HepG2 (cell line): ENCODE results near the gene ANG. TPM values are rescaled to one million over a fixed set of nuclear protein-coding genes. Genes with fewer than 3 reads are reported as not detected.

Experiments used
- ESRRA ChIP-seq: sonication (generic); formaldehyde crosslinking; IDR thresholded peaks from 2 replicates; pipeline ENCODE4 v1.5.1; 2020; ENCODE audit warnings: mild to moderate bottlenecking, low read depth, missing genetic modification reagents
- GRHL1 ChIP-seq: sonication (generic); formaldehyde crosslinking; conservative IDR thresholded peaks from 2 replicates; pipeline ENCODE4 v1.8.0; 2022; ENCODE audit warnings: missing genetic modification reagents
- GTF2F1 ChIP-seq: fragments of 150-350 bp; IDR thresholded peaks from 2 replicates; pipeline ENCODE4 v1.6.1; 2014; ENCODE audit warnings: low read length
- HOXA3 ChIP-seq: sonication (generic); formaldehyde crosslinking; IDR thresholded peaks from 2 replicates; pipeline ENCODE4 v1.5.0; 2020; ENCODE audit warnings: missing genetic modification reagents
- IRF2 ChIP-seq: IDR thresholded peaks from 2 replicates; pipeline ENCODE4 v1.6.1; 2018; ENCODE audit warnings: missing genetic modification reagents, missing compliant biosample characterization
- MTA1 ChIP-seq: sonication (generic); formaldehyde crosslinking; IDR thresholded peaks from 2 replicates; pipeline ENCODE4 v1.4.0; 2020; ENCODE audit warnings: missing genetic modification reagents, mild to moderate bottlenecking, borderline replicate concordance
- MYNN ChIP-seq: sonication (generic); formaldehyde crosslinking; IDR thresholded peaks from 2 replicates; pipeline ENCODE4 v1.4.0; 2020; ENCODE audit warnings: mild to moderate bottlenecking, low read depth, missing genetic modification reagents
- NFYB ChIP-seq: sonication (generic); formaldehyde crosslinking; IDR thresholded peaks from 2 replicates; pipeline ENCODE4 v1.4.0; 2020; ENCODE audit warnings: missing genetic modification reagents
- SIX1 ChIP-seq: sonication (generic); formaldehyde crosslinking; IDR thresholded peaks from 2 replicates; pipeline ENCODE4 v1.4.0; 2020; ENCODE audit warnings: missing genetic modification reagents, borderline replicate concordance
- SMC3 ChIP-seq: IDR thresholded peaks from 2 replicates; pipeline ENCODE4 v1.6.1; 2011; ENCODE audit warnings: low read length, improper control_type of control experiment
- SYNCRIP ChIP-seq: fragments of 200-400 bp; formaldehyde crosslinking; IDR thresholded peaks from 2 replicates; pipeline ENCODE4 v1.6.1; 2018; ENCODE audit warnings: mild to moderate bottlenecking, low read depth, low read length; ENCODE audit not compliant: insufficient read depth
- TOE1 ChIP-seq: sonication (generic); formaldehyde crosslinking; IDR thresholded peaks from 2 replicates; pipeline ENCODE4 v1.4.0; 2020; ENCODE audit warnings: mild to moderate bottlenecking, missing genetic modification reagents
- ZBTB33 ChIP-seq: sonication (generic); formaldehyde crosslinking; IDR thresholded peaks from 2 replicates; pipeline ENCODE4 v1.4.0; 2020; ENCODE audit warnings: missing genetic modification reagents
- ZNF362 ChIP-seq: sonication (generic); formaldehyde crosslinking; IDR thresholded peaks from 2 replicates; pipeline ENCODE4 v1.4.0; 2020; ENCODE audit warnings: missing genetic modification reagents, mild to moderate bottlenecking, borderline replicate concordance
- ZNF512B ChIP-seq: sonication (generic); formaldehyde crosslinking; IDR thresholded peaks from 2 replicates; pipeline ENCODE4 v1.5.1; 2020; ENCODE audit warnings: missing genetic modification reagents, mild to moderate bottlenecking, borderline replicate concordance
- ZNF780A ChIP-seq: sonication (generic); formaldehyde crosslinking; IDR thresholded peaks from 2 replicates; pipeline ENCODE4 v1.8.0; 2022; ENCODE audit warnings: mild to moderate bottlenecking, missing genetic modification reagents, moderate library complexity
- ZNF781 ChIP-seq: sonication (generic); formaldehyde crosslinking; IDR thresholded peaks from 2 replicates; pipeline ENCODE4 v1.5.1; 2020; ENCODE audit warnings: borderline replicate concordance, mild to moderate bottlenecking, missing genetic modification reagents; ENCODE audit errors: not compliant biosample characterization
- ZNF850 ChIP-seq: sonication (generic); formaldehyde crosslinking; conservative IDR thresholded peaks from 2 replicates; pipeline ENCODE4 v1.9.0; 2021; ENCODE audit warnings: mild to moderate bottlenecking, missing genetic modification reagents
- polyA plus RNA-seq, 8 experiments: library from polyadenylated mRNA; depleted of rRNA in 3 of 8; stranded (reverse) in 7 of 8; unstranded in 1 of 8; fragments of >200 nt; fragmentation: Illumina TruSeq in 4 of 8; extraction: Trizol in 4 of 8; gene quantifications; 2 replicates each; pipeline versions ENCODE4 v1.2.1 to v1.2.3, GENCODE V29; 2011 to 2016; ENCODE audit warnings: low read depth in 4 of 8, missing spikeins in 1 of 8, mixed read lengths in 1 of 8; ENCODE audit not compliant: insufficient read depth in 1 of 8
- total RNA-seq, 5 experiments: library from RNA; depleted of rRNA; stranded (reverse); fragments of >200 nt; fragmentation: Illumina TruSeq; extraction: Trizol; gene quantifications; 2 replicates each; pipeline ENCODE4 v1.2.3, GENCODE V29; 2016; ENCODE audit warnings: low read depth in 1 of 5

Gene ANG
- total and polyA plus RNA-seq, 2 of the 13 experiments (the other 11 are each of a cell fraction or from before 2014, with no cell fraction given), result 83.6 to 401 TPM

DNA sequence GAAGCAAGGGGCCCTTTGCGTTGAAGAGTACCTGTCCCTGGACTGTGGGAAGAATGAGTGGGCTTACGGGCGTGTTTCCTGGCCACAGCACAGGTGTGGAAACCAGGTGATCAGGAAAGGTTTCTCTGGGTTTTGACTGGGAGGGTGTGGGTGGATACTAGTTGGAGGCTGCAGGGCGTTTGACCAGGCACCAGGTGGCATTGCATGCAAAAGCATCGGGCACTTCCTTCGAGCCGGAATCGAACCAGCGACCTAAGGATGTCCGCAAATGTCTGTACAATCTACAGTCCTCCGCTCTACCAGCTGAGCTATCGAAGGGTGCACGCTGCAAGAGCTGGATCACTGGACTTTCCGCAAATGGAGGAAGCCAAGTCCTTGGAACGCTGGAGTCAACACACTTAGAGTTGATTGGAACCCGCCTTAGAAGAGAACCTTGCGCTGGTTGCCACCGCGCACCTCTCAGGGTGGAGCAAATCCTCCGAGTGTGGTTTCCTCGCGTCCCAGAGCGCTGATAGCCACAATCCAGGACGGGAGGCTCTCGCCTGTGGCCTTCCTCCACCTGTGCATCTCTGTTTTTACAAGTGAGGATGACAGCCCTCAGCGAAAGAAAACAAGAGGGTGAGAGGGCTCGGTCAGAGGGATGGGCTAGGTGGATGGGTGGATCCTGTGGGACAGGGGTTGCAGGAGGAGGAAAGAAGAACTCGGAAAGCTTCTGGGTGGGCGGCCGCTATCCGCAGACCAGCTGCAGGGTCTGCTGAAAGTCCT, 25.4 kb upstream of the ANG start (continued):
- TF ChIP-seq ZNF512B (CRISPR knock-in tag), result no peak
- no peak for TF ChIP-seq ZNF780A (CRISPR knock-in tag)
- no peak for TF ChIP-seq SYNCRIP
- 0 out of 2 replicates have a peak, but pooled peaks have one; percentile 35 for TF ChIP-seq MYNN
- TF ChIP-seq ESRRA (CRISPR knock-in tag), result no peak
- no peak for TF ChIP-seq ZNF362 (CRISPR knock-in tag)
- TF ChIP-seq ZBTB33 (CRISPR knock-in tag), result peak; percentile 82
- no peak for TF ChIP-seq GRHL1 (CRISPR knock-in tag)
- peak; percentile 95 for TF ChIP-seq SMC3
- no peak for TF ChIP-seq ZNF781 (CRISPR knock-in tag)
- TF ChIP-seq MTA1 (CRISPR knock-in tag), result no peak
- TF ChIP-seq SIX1 (CRISPR knock-in tag), result no peak
- peak; percentile 77 for TF ChIP-seq HOXA3 (CRISPR knock-in tag)
- TF ChIP-seq IRF2 (CRISPR knock-in tag), result peak; percentile 74
- TF ChIP-seq GTF2F1, result no peak
- no peak for TF ChIP-seq NFYB (CRISPR knock-in tag)
- TF ChIP-seq ZNF850 (CRISPR knock-in tag), result no peak
- 0 out of 2 replicates have a peak, but pooled peaks have one; percentile 36 for TF ChIP-seq TOE1 (CRISPR knock-in tag)
